GM18499 (cell line): ENCODE measurements around the gene CLASRP.

Source experiments
- ATAC-seq: cut with Tn5 transposase; IDR thresholded peaks from one replicate; pipeline ENCODE4 v1.9.1; 2021; ENCODE audit warnings: moderate number of reproducible peaks; ENCODE audit not compliant: insufficient read depth, unreplicated experiment

Gene CLASRP

DNA sequence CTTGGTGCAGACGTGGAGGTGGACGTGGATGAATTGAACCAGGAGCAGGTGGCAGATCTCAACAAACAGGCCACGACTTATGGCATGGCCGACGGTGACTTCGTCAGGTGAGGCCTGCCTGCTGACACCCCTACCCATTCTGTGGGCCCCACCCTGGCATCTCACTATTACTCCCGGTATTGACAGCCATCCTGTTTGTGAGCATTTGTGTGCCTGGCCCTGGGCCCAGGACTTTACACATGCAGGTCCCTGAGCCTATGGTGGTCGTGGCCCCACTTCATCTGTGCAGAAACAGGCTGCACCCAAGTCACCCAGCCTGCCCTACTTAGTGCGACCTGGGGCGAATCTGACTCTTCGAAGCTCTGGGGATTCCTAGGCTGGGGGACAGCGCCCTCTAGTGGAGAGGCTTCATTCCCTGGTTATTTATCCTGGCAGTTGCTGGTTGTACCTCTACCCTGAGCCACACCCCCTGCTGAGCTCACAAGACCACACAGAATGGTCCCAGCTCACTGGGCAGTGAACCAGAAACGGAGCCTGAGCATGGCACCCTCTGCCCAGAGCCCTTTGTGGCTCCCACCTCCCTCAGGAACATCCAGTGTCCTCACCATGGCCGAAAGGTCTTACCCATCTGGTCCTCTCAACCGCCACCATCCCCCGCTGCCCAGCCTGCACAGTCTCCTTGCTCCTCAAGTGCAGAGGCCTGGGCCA lies 20.6 kb downstream of the CLASRP start:
- ATAC-seq: no peak

DNA sequence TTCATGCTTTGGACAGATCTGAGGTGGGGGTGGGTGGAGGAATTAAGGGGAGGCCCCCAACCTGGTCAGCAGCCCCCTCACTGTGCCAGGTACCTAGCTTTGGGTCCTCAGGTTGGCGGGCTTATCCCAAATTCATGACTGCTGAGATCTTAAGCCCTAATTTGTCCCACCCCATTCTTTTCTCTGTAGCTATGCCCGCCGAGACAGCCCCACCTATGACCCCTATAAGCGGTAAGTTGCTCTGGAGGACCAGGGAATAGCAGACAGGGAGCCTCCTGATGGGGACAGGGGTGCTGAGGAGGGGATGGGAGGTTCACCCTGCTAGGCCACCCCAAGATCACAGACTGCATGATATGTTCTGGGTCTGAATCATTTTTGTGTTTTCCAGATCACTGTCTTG lies 23.1 kb downstream of the CLASRP start:
- ATAC-seq: no peak

DNA sequence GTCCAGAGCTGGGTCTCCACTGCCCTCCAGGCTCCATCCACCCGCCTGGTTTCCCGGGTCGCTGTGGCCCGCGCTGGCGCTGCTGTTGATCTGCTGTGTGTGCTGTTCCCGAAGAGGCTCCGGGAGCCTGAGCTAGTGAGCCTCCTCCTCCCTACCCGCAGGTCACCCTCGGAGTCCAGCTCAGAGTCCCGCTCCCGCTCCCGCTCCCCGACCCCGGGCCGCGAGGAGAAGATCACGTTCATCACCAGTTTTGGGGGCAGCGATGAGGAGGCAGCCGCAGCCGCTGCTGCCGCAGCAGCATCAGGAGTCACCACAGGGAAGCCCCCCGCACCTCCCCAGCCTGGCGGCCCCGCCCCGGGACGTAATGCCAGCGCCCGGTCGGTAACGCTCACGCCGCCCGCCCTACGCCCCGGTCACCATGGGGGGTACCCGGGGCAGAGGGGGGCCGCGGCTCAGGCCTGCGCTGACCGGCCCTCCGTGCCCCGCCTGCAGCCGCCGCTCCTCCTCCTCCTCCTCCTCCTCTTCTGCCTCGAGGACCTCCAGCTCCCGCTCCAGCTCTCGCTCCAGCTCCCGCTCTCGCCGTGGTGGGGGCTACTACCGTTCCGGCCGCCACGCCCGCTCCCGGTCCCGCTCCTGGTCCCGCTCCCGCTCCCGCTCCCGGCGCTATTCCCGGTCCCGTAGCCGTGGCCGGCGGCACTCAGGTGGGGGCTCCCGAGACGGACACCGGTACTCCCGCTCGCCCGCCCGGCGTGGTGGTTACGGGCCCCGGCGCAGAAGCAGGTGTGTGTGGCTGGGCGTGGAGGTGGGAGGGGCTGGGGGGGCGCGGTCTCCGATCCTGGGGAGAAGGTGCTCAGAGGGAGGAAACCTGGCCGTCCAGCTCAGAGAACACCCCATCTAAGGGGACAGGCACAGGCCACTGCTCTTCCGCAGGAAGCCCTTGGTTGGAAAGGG lies 25.3 kb downstream of the CLASRP start:
- no peak for ATAC-seq

DNA sequence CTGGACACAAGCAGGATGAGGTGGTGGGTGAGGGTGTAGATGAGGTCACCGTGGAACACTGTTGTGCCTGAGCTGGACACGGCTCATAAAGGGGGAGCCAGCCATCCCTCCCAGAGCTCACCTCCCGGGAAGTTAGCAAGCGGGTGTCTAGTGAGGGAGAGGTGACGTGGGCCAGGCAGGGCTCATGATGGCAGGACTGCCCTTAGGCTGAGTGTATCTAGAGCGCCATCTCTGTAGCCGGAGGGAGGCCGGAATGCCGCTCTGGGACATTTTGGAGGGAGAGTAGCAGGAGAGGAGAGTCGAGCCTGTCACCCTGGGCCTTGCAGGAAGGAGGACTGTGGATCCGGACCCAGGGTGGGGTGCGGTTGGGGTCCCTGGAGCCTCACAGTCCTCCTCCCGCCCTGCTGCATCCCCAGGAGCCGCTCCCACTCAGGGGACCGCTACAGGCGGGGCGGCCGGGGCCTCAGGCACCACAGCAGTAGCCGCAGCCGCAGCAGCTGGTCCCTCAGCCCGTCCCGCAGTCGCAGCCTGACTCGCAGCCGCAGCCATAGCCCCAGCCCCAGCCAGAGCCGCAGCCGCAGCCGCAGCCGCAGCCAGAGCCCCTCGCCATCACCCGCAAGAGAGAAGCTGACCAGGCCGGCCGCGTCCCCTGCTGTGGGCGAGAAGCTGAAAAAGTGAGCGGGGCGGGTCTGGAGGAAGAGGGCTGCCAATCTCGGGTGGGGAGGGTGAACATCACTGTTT lies 28.2 kb downstream of the CLASRP start:
- no peak for ATAC-seq

DNA sequence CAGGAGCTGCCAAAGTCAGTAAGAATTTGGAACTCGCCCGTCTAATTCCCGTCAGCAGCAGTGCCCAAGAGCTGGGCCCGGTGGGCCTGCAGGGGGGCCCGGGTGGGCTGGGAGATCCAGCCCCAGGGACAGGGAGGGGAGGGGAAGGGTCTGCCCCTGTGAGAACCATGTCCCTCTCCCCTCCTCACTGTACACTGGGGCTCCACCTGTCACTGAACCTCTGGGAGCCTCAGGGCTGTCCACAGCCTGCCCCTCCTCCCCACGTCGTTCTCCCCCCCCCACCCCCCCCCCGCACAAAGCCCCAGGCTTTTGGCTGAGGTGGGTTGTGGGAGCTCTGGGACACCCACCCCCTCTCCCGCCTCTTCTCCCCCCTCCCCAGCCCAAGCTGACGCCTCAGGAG lies 29.2 kb downstream of the CLASRP start:
- no peak for ATAC-seq

DNA sequence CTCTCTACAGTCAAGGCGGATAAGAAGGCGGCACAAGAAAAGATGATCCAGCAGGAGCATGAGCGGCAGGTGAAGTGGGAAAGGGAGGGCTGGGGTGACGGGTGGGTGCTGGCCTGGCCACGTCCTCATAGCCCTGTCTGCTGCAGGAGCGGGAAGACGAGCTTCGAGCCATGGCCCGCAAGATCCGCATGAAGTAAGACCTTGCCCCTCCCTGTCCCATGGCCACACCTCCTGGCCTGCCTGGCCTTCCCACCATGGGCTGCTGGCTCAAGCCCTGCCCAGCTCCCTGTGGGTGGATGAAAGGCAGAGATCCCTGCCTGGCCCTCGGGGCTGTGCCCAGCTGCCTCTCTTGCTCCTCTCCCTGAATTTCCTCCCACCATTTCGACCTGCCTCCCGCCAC lies 30.2 kb downstream of the CLASRP start:
- ATAC-seq: no peak

DNA sequence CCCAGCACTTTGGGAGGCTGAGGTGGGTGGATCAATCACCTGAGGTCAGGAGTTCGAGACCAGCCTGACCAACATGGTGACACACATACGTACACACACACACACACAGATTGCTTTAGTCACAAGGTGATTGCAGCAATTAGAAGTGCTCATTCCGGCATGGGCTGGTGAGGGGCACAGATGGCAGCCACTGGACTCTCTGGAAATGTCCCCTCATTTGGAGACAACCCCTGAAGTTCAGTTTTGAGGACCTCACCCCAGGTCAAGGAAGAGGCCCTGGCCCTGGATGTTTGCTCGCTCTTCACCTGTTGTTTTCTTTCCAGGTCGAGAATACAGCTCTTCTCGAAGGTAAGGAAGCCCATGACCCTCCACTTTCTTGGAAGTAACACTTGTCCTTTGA lies 31.4 kb downstream of the CLASRP start:
- no peak for ATAC-seq

DNA sequence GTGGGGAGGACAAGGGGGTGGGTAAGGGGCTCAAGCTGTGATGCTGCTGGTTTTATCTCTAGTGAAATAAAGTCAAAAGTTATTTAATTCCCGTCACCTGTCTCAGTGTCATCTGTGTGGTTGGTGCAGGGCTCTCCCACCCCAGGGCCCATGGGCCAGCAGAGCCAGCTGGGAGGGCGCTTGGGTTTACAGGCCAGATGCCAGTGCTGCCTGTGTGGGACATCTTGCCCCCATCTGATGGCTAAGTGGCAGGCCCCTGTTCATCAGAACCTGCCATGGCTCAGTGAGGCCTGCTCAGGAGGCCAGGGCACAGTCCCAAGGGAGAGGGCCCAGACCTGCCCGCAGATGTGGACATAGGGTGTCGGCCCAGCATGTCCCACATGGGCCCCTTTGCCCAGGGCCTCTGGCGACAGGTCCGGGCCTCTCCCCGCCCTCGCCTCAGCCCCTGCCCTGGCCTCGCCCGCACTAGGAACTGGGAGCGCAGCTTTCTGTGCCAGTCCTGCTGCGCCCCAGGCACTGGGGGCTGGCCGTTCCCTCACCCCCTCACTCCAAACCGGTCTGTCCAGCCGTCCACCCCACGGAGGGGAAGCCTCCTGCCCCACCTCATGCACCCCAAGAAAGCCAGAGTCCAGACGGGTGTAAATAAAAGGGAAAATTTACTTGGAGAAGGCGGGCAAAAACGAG lies 32.2 kb downstream of the CLASRP start:
- ATAC-seq: no peak

DNA sequence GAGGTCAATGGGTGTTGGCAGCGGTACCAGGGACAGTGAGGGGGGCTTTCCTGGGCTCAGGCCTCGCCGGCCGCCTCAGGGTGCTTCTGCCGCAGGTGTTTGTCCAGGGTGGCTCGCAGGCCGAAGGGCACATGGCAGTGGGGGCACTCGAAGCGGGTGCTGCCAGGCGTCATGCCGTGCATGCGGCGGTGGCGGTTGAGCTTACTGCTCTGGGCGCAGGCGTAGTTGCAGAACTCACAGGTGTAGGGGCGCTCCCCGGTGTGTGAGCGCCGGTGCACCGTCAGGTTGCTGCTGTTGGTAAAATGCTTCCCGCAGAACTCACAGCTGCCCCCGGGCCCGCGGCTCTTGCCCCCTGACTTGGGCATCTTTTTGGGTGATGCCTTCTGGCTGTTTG lies 32.7 kb downstream of the CLASRP start:
- ATAC-seq: no peak

DNA sequence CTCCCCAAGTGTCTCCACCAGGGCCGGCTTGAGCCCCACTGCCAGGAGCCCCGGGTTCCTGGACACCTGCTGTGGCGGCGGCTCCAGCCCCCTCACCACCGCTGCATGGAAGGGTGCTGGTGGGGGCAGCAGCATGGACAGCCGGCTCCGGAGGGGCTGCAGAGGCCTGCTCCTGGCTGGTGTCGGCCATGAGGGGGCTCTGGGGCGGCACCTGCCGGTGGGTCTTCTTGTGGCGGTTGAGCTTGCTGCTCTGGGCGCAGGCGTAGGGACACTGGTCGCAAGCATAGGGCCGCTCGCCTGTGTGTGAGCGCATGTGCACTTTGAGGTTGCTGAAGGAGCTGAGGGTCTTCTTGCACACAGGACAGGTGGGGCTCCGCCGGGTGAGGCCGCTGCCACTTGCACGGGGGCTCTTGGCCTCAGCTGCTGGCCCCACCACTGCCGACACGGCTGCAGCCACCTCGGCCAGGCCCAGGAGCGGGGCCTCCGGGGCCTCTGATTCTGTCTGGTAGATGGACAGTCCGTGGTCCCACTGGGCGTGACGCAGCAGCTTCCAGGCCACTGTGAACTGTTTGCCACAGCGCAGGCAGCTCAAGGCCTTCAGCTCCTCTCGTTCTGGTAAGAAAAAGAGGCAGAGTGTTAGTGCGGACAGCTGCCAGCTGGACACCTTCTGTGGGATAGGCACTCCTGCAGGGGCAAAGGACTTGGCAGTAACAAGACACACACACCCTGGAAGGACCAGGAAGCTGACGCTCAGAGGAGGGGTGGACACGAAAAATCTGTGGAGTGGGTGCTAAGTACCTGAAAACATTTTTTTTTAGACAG lies 33.3 kb downstream of the CLASRP start:
- no peak for ATAC-seq

DNA sequence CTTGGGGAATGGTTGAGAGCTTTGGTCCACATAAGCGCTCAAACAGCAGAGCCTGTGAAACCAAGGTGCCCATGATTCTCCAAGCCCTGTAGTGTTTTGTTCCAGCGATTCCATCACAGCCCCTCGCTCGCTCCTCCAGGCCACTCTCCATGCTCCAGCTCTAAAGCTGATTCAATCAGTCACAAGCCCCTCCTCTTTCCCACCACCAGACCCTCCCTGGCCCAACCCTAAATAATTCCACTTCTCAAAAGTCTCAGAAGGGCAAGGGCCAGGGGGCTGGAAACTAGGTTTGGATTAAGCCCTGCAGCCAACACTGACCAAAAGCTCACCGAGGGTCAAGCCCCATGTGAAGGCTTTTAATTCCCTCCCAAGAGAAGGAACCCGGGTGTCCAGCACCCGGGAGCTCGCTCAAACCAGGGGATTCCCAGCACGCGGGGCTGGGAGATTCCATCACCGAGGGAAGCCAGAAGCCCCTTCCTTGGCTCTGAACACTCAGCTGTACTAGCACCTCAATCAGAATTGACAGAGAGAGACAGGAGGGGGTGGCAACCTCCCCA lies 36.0 kb downstream of the CLASRP start:
- no peak for ATAC-seq

DNA sequence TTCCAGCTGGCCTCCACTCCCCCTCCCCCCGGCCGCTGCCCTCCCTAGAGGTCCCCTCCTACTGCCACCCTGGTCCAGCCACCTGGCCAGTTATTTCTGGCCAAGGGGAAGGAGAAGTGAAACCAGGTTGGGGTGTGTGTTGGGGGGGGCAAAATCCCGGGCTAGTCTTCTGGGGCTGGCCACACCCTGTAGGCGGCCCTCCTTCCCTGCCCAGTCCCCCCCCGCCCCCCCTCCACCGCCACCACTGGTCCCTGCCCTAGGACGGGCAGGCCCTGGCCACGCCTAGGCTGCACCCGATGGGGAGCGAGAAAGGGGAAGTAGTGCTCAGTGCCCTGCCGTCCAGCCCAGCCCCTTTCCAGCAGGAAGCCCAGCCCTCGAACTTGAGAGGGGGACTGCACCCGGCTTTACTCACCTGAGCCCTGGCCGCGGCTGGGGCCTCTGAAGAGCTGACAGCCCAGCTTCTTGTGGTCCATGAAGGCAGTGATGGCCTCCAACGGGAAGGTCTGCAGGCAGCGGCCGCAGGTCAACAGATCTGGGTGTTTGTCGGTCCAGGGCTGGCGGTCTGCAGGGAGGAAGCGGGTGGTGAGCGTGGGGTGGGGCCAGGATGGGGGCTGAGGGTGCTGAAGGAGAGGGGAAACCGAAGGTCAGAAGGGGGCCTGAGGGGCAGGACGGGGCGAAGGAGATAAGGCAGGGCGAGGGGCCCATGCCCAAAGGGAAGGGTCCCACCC lies 36.6 kb downstream of the CLASRP start:
- peak; percentile 32 for ATAC-seq

DNA sequence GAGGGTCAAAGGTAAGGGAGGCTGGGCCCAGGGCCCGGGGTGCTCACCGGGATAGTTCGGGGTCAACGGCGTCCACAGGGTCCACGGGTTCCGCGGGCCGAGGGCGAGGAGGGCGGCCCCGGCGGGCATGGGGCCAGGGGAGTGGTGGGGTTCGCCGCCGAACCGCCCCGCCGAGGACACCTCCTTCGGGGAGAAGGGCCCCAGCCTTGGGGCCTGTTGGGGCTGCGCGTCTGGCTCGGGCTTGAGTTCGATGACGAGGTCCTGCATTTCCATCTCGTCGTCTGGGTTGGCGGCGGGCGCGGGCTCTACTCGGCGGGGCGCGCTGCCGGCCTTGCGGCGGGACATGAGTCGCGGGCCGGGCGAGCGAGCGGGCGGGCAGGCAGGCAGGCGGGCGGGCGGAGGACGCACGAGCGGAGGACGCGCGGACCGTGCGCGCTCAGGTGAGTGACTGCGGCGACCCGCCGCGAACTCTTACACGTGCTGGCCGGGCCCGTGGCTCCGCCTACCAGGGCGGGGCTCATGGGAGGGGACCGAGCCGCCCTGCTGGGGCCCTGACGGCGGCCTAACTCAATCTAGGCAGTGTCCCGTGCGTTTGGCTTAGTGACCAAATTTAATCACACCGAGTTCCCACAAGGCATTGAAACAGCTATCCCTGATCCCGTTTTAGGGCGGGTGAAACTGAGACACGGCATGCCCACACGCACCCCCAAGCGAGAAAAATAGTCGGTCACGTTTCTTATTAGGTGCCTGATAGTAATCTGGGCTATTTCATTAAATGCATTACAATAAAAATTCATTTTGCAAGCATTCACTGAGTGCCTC lies 37.4 kb downstream of the CLASRP start, which contains the start of gene ZNF296:
Gene ZNF296, minus strand, starts transcription at position 450 of the 822 bp plus-strand sequence. Its CDS starts 105 bp downstream, at position 345.
- ATAC-seq: no peak

DNA sequence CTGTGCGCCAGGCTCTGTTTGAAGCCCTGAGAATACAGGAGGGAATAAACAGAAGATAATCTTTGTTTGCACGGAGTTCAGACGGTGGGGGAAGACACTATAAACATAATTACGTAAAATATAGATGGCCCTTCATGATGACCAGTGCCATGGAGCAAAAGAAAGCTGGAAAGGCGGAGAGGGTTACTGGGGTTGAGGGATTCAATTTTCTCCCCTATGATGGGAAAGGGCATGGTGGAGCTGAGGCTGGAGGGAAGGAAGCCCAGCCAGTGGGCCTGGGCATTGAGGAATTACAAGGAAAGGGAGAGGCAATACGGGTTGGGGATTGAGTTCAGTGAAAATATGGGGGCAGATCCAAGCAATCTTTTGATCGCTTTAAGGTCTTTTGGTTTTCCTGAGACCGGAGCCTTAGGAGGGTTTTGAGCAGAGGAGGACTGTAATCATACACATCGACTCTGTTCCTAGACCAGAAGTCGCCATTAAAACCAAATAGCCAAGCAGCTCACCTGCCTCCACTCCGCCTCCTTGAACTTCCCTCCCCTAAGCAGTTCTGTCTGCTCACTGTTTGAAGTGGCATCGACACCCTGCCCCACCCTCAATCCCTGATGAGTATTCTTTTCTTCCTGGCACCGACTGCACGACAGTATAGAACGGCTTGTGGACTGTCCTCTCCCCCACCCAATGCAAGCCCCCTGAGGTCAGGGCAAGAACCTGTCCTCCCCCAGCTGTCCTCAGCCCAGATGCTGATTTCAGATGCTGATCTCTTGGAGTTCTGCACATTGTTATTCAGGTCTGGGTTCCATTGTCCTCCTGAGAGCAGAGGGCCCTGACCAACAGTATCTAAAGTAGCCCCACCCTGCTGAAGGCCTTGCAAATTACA lies 38.2 kb downstream of the CLASRP start:
- no peak for ATAC-seq

DNA sequence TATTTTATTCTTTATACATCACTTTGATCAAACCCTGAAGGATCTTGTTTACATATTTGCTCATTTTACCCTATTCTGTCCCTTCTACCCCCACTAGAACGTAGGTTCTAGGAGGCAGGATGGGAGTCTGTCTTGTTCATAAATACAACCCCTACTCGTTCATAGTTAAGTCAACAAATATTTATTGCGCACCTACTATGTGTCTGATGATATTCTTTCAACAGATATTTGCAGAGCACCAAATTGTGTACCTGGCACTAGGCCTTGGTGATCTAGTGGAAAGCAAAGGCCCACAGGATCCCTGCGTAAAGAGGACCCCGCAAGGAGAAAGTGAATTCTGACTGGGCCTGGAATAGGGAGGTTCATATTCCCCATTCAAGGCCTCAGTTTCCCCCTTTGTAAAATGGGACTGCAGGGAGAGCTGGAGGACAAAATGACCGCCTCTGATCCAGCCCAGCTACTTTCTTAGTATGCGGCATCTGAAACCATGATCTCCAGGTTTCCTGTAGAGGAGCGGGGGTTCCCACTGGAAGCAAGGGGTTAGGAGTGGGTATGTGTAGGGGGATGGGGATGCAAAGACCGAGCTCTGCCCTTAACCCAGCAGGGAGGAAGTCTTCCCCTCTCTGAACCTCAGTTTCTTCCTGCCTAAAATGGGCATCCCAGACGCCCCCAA lies 39.7 kb downstream of the CLASRP start:
- ATAC-seq: no peak
